Keratinocyte (primary cell): ENCODE results near the gene ZFP90. TPM values are rescaled to one million over a fixed set of nuclear protein-coding genes. Genes with fewer than 3 reads are reported as not detected.
A peak's percentile ranks its signal among the peaks of the same experiment; 100 is the strongest.

Experiments
- DNase-seq: peaks from one replicate; pipeline ENCODE4 v3.0.0-alpha.2; 2011; ENCODE audit warnings: low read depth, missing footprints, low spot score
- FAIRE-seq: peaks from 2 replicates; lab custom pipeline; 2011; peaks lifted over from hg19 to GRCh38; lab: Jason Lieb, UNC
- H2AFZ ChIP-seq: 2 replicates; pipeline ENCODE4 v1.6.0; 2012; ENCODE audit warnings: low read length, control low read depth, inconsistent platforms; ENCODE audit not compliant: control insufficient read depth
- H3K27ac ChIP-seq: 2 replicates; pipeline ENCODE4 v1.5.1; 2011; ENCODE audit warnings: low read length; ENCODE audit not compliant: control insufficient read depth, insufficient read depth
- H3K27me3 ChIP-seq: 3 replicates; pipeline ENCODE4 v1.6.0; 2011; ENCODE audit warnings: low read length; ENCODE audit not compliant: control insufficient read depth, insufficient read depth; ENCODE audit errors: extremely low read depth
- H3K36me3 ChIP-seq, 2 experiments: 2 replicates in 1 of 2; 3 replicates in 1 of 2; pipeline ENCODE4 v1.5.1; 2011; ENCODE audit warnings: low read length in 2 of 2, mild to moderate bottlenecking in 1 of 2; ENCODE audit not compliant: control insufficient read depth in 2 of 2, insufficient read depth in 2 of 2; ENCODE audit errors: extremely low read depth in 1 of 2
- H3K4me1 ChIP-seq: 3 replicates; pipeline ENCODE4 v1.5.1; 2011; ENCODE audit warnings: low read length; ENCODE audit not compliant: control insufficient read depth, insufficient read depth; ENCODE audit errors: extremely low read depth
- H3K4me2 ChIP-seq: 3 replicates; pipeline ENCODE4 v1.6.0; 2011; ENCODE audit warnings: low read depth, low read length; ENCODE audit not compliant: control insufficient read depth, insufficient read depth; ENCODE audit errors: extremely low read depth
- H3K4me3 ChIP-seq, 3 experiments: fragments of 200-600 bp in 1 of 3; sonication (generic) in 1 of 3; 2 replicates in 2 of 3; 3 replicates in 1 of 3; pipeline ENCODE4 v1.5.1; 2011 to 2016; ENCODE audit warnings: low read length in 3 of 3, mild to moderate bottlenecking in 3 of 3, control low read depth in 2 of 3, inconsistent platforms in 1 of 3, low read depth in 1 of 3, mixed read lengths in 1 of 3, mixed run types in 1 of 3, moderate library complexity in 1 of 3; ENCODE audit not compliant: control insufficient read depth in 2 of 3, insufficient read depth in 2 of 3; ENCODE audit errors: extremely low read depth in 1 of 3
- H3K79me2 ChIP-seq: 2 replicates; pipeline ENCODE4 v1.6.0; 2012; ENCODE audit warnings: low read length; ENCODE audit not compliant: control insufficient read depth, insufficient read depth
- H3K9ac ChIP-seq: 3 replicates; pipeline ENCODE4 v1.6.0; 2011; ENCODE audit warnings: low read length; ENCODE audit not compliant: control insufficient read depth, insufficient read depth; ENCODE audit errors: extremely low read depth
- H3K9me1 ChIP-seq: 3 replicates; pipeline ENCODE4 v1.6.0; 2011; ENCODE audit warnings: low read length; ENCODE audit not compliant: control insufficient read depth, insufficient read depth; ENCODE audit errors: extremely low read depth
- H3K9me3 ChIP-seq: 2 replicates; pipeline ENCODE4 v1.5.1; 2012; ENCODE audit warnings: low read depth, low read length; ENCODE audit not compliant: control insufficient read depth
- H4K20me1 ChIP-seq: 3 replicates; pipeline ENCODE4 v1.6.0; 2011; ENCODE audit warnings: low read length; ENCODE audit not compliant: control insufficient read depth, insufficient read depth; ENCODE audit errors: extremely low read depth
- EZH2 ChIP-seq: IDR thresholded peaks from one replicate; pipeline ENCODE4 v1.6.1; 2012; ENCODE audit warnings: inconsistent platforms, mild to moderate bottlenecking, low read length, moderate library complexity
- dilution Hi-C: fragments of 300-500 bp; cut with MboI; formaldehyde crosslinking; loops from one replicate; pipeline ENCODE4 v1.7.0; 2020; ENCODE audit warnings: low sequenced_read_pairs; ENCODE audit not compliant: extremely low pct_ligation_motif_present
- polyA plus RNA-seq, 5 experiments: library from polyadenylated mRNA; depleted of rRNA in 3 of 5; stranded (reverse) in 3 of 5; stranded (forward) in 1 of 5; unstranded in 1 of 5; fragments of >200 nt; gene quantifications; 1 replicate in 1 of 5; 2 replicates in 3 of 5; 3 replicates in 1 of 5; pipeline versions ENCODE4 v1.2.1 to v1.2.3, GENCODE V29; 2011 to 2012; ENCODE audit warnings: missing spikeins in 2 of 5, low read depth in 1 of 5, low replicate concordance in 1 of 5
- TF ChIP-seq, protein P1 (sequence below), 3 experiments: IDR thresholded peaks in 1 of 3; conservative IDR thresholded peaks in 1 of 3; optimal IDR thresholded peaks in 1 of 3; 2 replicates in 2 of 3; 3 replicates in 1 of 3; pipeline versions ENCODE3 to v1.5.1; 2011; ENCODE audit warnings: low read length in 3 of 3, mild to moderate bottlenecking in 3 of 3, moderate library complexity in 2 of 3, control low read depth in 1 of 3, inconsistent platforms in 1 of 3; ENCODE audit not compliant: insufficient read depth in 2 of 3; ENCODE audit errors: extremely low read depth in 1 of 3

ZFP90 gene
- polyA plus RNA-seq, 1 donor (not counting 4 experiments of a cell fraction or from before 2014, with no cell fraction given), result 15.3 TPM

DNA sequence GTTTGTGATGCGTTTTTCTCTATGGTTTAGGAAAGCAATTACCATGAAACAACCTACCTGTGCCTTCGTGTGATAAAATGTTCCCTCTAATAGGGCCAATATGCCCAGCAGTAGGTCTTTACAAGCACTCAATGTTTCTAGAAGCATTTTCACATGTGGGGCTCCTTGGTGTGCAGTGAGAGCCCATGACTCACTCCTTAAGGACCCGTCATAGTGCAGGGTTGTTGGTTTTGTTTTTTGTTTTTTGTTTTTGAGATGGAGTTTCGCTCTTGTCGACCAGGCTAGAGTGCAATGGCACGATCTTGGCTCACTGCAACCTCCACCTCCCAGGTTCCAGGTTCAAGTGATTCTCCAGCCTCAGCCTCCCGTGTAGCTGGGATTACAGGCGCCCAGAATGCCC lies 31.1 kb upstream of the ZFP90 start:
- dilution Hi-C loops, result no loop called here
- H3K27me3 ChIP-seq, result peaks cover 42% of the 10 kb centered on the region
- no peaks in the 10 kb centered on the region for H3K36me3 ChIP-seq
- no peaks in the 10 kb centered on the region for H3K79me2 ChIP-seq
- H3K4me2 ChIP-seq, result no peak overlapping the region
- H3K27ac ChIP-seq, result no peak overlapping the region
- no peak overlapping the region for H2AFZ ChIP-seq
- no peak overlapping the region for H3K9ac ChIP-seq
- DNase-seq (no peak), FAIRE-seq (no peak)
- H3K9me3 ChIP-seq, result no peaks in the 10 kb centered on the region
- TF ChIP-seq, protein P1, sequence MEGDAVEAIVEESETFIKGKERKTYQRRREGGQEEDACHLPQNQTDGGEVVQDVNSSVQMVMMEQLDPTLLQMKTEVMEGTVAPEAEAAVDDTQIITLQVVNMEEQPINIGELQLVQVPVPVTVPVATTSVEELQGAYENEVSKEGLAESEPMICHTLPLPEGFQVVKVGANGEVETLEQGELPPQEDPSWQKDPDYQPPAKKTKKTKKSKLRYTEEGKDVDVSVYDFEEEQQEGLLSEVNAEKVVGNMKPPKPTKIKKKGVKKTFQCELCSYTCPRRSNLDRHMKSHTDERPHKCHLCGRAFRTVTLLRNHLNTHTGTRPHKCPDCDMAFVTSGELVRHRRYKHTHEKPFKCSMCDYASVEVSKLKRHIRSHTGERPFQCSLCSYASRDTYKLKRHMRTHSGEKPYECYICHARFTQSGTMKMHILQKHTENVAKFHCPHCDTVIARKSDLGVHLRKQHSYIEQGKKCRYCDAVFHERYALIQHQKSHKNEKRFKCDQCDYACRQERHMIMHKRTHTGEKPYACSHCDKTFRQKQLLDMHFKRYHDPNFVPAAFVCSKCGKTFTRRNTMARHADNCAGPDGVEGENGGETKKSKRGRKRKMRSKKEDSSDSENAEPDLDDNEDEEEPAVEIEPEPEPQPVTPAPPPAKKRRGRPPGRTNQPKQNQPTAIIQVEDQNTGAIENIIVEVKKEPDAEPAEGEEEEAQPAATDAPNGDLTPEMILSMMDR (optimal IDR thresholded peaks at IDR 0.05 in 1 of 3, IDR thresholded peaks at IDR 0.05 in 1 of 3, conservative IDR thresholded peaks at IDR 0.05 in 1 of 3; ENCODE audit: extremely low read depth in 1 of 3, insufficient read depth in 2 of 3, low read length in 3 of 3), result no peak
- no peak for TF ChIP-seq EZH2
- peaks cover 3% of the 10 kb centered on the region for H3K4me1 ChIP-seq
- H4K20me1 ChIP-seq, result no peaks in the 10 kb centered on the region
- H3K9me1 ChIP-seq, result no peaks in the 10 kb centered on the region
- H3K4me3 ChIP-seq, result no peak overlapping the region

DNA sequence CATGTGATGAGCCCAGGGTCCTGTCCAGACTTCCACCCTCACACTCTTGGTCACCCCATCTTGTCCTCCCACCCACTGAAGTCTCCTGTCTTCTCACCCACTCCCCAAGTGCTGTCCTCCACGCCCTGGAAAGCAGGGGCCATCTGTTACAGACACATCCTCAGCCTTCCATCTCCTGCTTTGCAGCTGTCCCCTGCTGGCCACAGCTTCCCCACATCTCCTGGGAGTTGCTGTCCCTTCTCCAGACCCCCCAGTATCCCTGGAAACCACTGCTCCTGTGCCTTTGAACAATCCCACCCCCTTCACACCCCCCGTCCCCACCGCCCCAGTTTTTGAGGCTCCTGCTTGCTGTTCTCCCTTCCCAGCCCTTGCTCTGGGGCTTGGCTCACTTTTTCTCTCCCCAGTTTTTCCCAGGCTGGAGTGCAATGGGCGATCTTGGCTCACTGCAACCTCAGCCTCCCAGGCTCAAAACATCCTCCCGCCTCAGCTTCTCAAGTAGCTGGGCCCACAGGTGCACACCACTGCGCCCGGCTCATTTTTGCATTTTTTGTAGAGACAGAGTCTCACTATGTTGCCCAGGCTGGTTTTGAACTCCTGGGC lies 30.4 kb upstream of the ZFP90 start:
- dilution Hi-C loops, result no loop called here

More for the DNA sequence above, 30.4 kb upstream of the ZFP90 start:
- Histone ChIP-seq H3K4me3 (no peak overlapping the region), H3K27me3 (peaks cover 42% of the 10 kb centered on the region), H2AFZ (no peak overlapping the region), H3K27ac (no peak overlapping the region), H3K4me2 (no peak overlapping the region), H3K9ac (no peak overlapping the region), H3K9me1 (no peaks in the 10 kb centered on the region), H3K79me2 (no peaks in the 10 kb centered on the region), H3K36me3 (no peaks in the 10 kb centered on the region), H4K20me1 (no peaks in the 10 kb centered on the region), H3K9me3 (no peaks in the 10 kb centered on the region), H3K4me1 (no peaks in the 10 kb centered on the region)
- DNase-seq, result no peak
- no peak for FAIRE-seq
- no peak for TF ChIP-seq EZH2
- TF ChIP-seq, protein P1 (optimal IDR thresholded peaks at IDR 0.05 in 1 of 3, IDR thresholded peaks at IDR 0.05 in 1 of 3, conservative IDR thresholded peaks at IDR 0.05 in 1 of 3; ENCODE audit: extremely low read depth in 1 of 3, insufficient read depth in 2 of 3, low read length in 3 of 3), result peak in 1 of 3 experiments; percentile 13
